GM21526 (cell line): Measurements from ENCODE around the gene PCNX2.

Source experiments
- ATAC-seq: cut with Tn5 transposase; IDR thresholded peaks from one replicate; pipeline ENCODE4 v1.9.1; 2021; ENCODE audit warnings: moderate library complexity; ENCODE audit not compliant: unreplicated experiment, low FRiP score

PCNX2 gene

DNA sequence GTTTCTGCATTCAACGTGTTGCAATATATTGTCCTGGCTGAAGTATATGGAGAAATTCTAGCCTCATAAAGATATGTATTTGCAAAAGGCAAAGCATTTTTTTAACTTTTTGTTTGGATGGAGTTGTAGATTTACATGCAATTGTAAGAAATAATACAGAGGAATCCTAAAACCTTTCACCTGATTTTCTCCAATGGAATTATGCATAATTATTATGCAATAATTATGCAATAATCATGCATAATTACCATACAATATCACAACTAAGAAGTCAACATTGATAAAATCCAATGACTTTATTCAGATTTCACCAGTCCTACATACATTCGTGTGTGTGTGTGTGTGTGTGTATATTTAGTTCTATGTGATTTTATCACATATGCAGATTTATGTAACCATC, 24.5 kb upstream of the PCNX2 start:
- no peak for ATAC-seq

DNA sequence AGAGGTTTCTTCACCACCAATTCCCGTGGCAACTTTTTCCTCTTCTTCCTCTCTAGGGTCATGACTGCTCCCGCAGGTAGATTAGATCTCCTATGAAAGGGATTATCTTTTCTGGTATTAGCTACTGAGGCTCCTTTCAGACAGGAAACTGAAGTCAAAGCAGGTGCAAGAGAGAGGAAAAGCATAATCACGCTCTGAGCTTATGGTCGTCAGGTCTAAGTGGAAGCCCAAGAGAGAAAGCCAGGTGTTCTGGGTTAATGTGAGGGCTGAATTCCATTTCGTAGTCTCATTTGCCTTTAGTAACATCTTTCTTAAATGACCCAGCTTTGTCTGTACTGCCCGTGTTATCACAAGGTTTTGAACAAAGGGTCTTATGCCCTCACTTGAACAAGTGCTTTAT, 23.7 kb upstream of the PCNX2 start:
- no peak for ATAC-seq

DNA sequence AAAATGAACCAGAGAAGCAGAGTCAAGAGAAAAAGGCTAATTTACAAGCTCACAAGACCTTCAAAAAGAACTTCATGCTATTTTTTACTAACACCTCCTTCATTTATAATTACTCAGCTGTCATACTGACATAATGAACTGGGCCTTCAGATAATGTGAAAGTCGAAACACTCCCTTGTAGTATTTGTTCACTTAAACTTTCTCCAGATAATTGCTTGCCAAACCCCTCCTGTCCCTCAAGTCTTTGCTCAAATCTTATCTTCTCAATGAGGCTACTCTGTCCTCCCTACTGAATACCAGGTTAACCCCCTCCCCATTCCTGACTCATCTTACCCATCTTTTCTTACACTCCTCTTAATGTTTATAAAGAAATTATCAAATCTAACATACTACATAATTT, 20.9 kb upstream of the PCNX2 start:
- no peak for ATAC-seq

DNA sequence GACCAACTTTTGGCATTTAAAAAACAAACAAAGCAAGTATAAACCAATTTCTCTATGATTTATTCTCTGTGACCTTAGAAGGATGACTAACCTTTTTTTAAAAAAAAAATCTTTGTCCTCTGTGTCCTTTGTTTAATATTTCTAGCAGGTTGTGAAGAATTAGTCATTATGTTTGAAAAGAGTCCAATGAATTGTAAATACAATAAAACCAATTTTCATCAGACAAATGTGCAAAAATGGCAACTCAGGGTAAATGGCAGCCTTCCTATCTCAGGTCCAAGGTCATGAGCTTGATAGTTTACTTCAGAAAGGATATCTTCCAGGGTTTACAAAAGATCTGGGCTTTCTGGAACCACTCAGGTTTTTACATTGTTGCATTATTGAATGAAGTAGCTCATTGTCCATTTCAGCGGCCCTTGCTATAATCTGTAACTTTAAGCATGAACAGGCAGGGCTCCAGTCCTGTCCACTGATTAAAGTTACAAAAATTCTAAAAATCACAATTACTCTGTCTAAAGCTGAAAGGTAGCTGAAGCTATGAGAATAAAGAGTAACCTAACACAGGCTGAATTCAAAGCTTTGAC, 20.3 kb upstream of the PCNX2 start:
- ATAC-seq: no peak

DNA sequence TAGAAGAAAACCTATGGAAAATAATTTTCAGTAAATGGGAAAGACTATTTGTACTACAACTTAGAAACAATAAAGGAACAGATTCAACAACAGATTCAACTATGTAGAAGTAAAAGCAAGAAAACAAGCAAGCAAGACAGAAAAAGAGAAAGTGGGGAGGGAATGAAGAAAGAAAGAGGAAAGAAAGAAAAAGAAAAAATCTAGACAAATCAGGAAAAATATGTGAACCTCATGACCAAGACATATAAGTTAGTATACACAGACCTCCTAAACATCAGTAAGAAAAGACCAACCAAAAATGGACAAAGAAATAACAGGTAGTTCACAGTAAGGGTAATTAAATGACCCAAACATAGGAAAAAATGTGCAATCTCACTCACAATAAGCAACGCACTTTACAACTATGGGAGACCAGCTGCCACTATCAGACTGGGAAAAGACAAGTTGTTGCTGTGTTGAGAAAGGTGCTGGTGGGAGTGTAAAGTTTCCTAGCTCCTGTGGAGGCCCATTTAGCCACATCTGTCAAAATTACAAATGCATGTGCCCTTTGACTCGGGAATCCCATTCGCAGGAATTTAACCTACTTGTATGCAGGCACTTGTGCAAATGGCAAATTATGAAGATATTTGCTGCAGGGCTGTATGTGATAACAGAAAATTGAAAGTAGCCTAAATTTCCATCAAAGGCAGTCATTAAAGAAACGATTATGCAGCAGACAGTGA, 18.1 kb upstream of the PCNX2 start:
- ATAC-seq: no peak

DNA sequence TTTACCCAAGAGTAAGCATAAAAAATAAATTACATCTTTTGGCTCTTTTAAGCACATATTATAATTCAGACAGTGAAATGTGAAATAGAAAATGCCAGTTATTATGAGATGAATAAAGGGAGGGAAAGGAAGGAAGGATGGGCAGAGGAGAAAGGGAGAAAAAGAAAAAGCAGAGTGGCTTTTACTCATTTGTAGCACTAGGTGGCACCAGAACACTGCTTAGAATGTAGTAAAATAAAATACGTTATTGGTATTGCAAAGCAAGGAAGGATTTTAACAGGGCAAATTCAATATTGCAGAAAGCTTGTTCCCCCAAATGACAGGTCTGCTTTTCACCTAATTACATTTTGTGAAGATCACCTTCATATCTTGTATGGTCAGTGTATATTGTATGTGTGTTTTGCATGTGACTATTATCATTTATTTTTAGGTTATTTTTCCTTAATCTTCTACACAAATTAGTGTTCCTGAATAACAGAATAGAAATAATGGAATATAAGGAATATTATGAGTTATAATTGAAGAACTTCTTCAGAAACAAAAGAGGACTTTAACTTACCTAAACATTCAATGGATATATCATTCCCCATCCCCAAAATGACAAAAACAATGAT, 9.1 kb upstream of the PCNX2 start:
- no peak for ATAC-seq

DNA sequence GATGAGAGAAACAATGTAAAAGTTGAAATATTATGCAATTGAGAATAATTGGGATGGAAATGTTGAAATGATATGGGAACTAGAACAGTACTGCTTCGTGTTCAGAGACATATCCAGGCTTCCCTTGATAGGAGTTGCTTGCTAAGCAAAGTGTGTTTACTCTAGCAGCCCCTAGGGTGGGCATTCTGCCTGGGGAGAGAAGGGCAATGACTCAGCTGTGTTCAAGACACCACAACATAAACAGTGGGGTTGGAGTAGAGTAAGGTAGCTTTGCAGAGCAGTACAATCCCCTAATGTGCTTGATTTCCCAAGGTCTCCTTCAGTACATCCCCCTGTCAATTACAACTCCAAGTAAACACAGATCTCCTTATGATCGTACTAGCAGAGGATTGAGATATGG, 4.8 kb upstream of the PCNX2 start:
- ATAC-seq: no peak

DNA sequence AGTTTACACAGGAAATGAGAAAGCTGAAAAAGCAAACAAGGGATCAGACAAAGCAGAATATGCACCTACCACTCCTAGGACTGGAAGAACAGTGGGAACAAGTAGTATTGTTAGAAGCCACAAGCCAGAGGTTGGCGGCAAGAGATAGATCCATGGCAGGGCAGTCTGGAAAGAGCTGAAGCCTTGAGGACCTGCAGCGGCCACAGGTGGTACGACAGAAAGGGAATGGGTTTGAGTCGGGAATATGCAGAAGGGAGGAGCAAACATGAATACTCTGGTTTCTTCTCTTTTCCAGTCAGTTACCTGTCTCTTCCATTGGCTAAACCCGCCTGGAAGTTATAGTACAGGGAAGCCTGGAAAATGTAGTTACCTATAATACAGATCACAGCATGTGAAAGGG, 3.9 kb upstream of the PCNX2 start:
- no peak for ATAC-seq

DNA sequence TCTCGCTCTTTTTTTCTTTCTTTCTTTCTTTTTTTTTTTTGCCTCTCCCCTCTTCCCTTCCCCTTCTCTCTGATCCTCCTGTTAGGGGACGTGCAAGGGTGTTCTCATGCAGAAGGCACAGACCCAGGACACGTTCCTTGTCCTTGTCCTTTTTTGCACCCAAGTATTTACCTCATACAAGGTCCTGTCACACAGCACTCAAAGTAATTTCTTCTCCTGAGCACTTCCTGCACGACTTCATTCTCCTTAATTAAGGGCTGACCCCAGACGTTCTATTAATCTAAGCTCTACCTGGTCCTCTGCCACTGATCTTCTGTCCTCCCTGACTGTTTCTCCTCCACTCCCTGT, 424 bp upstream of the PCNX2 start:
- no peak for ATAC-seq

DNA sequence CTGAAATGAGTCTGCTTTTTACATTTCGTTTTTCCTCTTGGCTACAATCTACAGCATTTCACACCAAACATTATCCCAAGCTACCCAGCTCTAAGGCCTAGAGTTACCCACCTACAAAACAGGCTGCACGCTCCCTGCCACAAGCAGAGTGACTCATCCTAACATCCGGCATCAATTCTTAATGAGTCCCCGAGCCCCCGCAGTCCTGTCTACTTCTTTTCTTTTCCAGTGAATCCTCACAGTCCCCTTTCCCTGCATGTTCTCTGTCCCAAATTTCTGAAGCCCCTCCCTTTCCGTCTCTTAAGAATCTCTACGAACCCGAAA, 650 bp downstream of the PCNX2 start:
- peak; percentile 39 for ATAC-seq

DNA sequence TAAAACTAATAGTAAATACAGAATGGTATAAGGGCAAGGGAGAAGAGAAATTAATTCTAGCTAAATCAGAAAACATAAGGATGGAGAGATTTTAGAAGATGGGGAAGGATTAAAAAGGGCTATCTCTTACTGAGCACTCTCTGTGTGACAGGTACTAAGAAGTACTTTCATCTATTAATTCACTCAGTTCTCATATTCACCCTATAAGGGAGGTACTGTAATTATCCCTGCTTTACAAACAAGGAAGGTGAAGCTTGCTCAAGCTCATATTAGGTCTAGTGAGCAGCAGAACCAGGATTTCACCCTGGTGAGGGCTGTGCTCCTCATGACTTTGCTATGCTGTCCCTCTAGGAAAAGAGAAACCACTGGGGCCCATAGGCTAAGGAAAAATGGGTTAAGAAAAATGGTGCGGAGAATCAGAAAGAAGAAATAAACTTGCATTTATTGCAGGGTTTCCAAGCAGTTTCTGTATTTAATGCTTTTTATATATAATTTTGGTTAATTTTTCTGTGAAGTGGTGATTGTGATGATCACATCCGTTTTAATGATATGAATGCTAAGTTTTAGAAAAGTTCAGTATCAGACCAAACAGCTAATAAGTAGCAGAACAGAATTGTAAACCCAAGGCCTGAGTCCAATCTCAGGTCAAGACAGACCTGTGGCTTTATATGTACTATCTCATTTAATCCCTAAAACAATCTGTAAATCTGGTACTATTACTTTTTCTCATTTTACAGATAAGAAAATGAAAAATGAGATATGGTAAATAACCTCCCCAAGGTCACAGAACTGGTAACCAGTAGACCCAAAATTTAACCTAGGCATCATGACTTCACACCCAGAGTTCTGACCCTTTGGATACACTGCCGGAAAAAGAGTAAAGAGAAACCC, 1.7 kb downstream of the PCNX2 start:
- ATAC-seq: no peak

DNA sequence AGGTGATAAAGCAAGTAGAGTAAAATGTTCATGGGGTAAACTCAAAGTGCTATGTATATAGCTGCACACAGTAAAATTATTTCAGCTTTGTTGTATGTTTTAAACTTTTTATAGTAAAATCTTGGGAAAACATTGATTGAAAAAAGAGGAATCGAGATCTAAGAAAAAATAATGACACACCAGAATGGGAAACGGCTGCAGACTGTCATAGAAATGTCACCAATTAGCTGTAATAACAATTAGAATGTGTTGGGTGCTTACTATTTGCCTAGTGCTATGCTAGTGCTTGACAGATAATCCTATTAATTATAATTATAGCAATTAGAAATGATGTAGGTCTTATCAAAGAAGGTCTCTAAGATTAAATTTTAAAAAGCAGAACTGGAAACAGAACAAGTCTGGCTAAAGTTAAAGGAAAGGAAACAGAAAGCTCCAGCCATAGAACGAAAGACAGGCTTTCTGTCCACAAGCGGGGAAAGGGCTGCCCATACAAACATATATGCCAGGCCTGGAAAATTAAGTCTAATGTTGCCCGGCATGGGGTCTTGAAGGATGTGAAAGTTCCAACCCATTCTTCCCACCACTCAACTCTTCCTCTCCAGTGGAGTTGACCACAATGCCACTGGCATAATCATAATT, 5.0 kb downstream of the PCNX2 start:
- no peak for ATAC-seq

DNA sequence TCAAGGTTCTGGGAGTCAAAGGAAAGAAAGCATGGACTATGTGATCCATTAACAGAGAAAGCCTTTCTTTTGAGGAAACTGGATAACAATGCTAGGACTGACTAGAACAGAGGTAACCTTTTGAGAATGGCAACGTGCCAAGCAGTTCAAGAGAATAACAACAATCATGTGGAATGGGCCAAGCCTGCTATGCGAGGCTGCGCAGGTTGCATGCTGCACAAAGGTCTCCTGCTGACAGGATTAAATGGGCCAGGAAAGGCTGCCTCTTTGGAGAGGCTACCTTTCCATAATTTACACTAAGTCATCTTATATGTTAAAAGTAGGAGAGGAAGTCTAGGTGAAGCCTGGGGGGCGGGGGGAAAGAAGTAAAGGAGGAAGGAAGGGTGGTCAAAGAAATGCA, 5.8 kb downstream of the PCNX2 start:
- no peak for ATAC-seq

DNA sequence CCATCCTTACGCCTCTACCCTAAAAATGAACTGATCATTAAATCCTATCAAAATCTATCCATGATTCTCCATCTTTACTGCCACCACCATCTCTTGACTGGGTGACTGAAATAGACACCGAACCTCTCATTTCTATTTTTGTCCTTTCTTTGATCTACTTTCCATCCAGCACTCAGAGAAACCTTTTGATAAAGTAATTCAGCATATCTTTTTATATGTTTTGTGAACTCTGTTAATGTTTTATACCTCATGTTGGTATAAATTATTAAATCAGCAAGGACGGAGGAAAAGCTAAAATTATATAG, 13.0 kb downstream of the PCNX2 start:
- ATAC-seq: no peak

DNA sequence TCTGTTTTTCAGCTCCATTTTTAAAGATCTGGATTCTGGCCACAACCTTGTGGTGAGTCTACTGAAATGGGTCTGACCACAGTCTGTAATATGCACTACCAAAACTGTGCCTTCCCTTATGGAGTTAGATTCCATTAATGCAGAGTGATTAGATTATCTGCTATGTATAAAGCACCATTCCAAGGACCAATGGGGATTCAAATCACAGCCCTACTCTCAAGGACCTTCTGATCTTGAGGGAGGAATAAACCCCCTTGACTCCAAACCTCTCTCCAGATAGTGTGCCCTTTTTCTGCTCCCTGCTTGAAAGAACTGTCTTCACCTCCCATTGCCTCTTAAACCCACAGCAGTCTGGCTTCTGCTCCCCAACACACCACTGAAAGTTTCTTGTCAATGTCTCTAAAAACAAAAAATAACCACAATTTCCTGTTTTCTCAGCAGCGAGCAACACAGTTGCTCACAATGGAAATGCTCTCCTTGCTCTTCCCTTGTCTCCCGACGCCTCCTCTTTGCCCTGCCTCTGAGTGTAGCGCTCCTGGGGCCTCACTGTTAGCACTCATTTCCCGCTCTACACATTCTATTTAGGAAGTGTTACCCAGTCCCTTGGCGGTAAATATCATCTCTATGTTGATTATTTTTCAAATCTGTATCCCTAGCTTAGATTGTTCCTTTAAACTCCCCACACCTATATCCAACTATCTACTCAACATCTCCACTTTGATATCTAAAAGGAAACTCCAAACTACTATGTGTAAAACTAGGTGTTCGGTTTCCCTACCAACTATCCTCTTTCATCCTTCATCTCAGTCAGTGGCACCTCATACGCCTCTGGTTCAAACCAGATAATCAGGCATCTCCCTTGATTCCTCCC, 13.6 kb downstream of the PCNX2 start:
- peak; percentile 92 for ATAC-seq

DNA sequence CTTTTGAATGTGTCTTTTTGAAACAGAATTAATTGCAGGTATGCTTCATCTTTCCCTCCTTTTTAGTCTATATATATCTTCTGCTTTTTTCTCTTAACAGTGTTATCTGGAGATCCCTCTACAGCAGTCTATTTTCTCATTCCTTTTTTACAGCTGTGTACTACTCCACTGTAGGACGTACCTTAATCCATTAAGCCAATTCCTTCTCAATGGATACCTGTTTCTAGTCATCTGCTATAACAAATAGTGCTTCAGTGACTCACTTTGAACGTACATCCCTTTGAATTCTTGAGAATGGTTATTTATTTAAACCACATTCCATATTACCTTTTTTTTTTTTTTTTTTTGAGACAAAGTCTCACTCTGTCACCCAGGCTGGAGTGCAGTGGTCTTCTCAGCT, 15.6 kb downstream of the PCNX2 start:
- no peak for ATAC-seq

DNA sequence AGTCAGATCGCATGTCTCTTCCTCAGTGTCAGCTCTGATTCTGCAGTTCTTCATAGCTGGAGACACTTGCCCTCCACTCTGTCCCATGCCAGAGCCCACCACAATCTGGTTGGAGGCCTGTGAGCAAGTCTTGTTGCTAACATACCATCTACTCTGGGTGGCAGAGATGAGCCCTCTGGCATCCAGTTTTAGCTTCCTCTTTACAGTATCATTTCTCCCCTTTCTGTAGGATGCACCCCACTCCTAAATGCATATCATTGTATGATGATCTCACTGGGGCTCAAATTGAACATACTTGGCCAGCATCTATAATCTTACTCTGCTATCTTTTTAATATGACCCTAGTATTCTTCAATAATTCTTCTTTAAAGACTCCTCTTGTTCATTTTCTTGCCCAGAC, 16.9 kb downstream of the PCNX2 start:
- no peak for ATAC-seq

DNA sequence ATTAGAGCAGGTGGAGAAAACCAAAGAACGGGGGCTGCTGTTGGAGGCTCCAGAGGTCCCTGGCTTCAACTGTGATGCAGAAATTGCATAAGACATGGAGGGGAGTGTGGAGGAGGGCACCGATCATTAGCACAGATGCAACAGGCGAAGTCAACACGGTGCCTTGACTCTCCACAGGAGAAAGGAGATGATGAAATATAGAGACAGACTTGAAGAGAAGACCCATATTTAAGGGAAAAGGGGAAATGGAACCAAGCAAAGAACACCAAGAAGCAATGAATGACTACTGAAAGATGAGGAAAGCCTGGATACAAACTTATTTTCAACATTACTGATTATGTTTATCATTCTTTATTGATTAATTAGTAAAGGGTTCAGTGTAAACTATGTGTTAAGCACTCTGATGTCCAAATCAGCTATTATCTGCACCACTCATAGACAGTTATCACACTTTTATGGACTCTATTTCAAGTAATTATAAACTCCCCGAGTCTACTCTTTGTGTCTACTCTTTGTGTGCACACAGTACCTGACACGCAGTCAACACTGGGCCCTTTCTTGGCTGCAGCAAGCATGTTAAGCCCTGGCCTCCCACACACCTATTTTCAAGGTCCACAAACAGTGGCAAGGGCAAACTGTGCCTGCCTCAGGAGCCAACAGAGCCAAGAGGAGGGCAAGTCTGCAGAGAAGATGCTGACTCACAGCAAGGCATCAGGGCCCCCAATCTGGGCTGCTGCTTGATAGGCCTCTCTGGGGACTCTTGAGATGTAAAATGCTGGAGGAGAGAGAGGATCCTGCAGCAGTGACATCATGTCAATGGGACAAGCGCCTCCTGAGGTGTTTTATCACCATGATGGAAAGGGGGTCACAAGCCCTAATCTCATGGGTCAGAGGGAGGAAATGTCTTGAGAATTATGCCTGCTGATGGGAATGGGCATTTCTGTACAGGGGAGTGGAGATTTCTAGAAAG, 17.6 kb downstream of the PCNX2 start:
- no peak for ATAC-seq

DNA sequence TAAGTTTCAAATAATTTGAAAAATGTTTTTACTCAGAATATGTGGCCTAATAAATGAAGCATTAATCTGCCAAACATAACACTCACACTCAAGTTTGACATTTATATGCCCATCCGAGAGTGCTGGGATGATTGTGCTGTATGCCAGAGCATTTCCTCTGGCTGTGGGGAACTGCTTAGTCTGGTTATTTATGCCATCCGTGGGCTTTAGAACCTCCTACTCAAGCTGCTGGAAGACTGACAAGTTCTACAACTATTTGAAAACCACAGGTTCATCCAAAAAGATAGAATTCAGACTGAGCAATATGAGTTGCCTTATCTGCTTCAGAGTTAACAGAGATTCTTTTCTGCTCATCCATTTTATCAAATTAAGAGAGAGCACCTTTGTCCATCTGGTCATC, 25.9 kb downstream of the PCNX2 start:
- no peak for ATAC-seq
